HG03135 (cell line): ENCODE results near the gene HEATR5A.

Experiments used
- ATAC-seq: cut with Tn5 transposase; IDR thresholded peaks from one replicate; pipeline ENCODE4 v1.9.1; 2021; ENCODE audit warnings: mild to moderate bottlenecking, moderate library complexity; ENCODE audit not compliant: unreplicated experiment

HEATR5A gene

GRCh38 chr14:31428011-31428410 is 7.7 kb upstream of the HEATR5A start:
- no peak for ATAC-seq

- no peak for ATAC-seq
Observed at GRCh38 chr14:31426663-31427062, 6.3 kb upstream of the HEATR5A start.

DNA sequence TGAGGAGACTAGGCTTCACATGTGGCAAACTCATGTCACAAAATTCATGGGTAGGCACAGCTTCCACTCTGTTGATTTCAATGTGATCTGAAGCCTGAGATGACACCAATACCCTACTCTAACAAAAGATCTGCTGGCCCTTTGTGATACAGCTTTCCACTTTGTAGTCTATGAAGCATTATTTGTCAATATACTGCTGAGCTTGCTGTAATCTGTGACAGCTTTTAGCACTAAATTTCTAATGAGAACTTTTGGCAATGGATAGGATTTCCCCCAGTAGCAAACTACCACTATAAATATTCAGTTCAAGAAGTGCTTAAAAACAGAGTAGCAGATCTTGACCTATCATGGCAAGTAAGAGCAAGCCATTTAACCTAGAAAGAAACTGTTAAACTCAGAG is 5.6 kb upstream of the HEATR5A start:
- ATAC-seq, result no peak

GRCh38 chr14:31421200-31421599 is 850 bp upstream of the HEATR5A start:
- no peak for ATAC-seq

GRCh38 chr14:31419967-31420318 is 407 bp downstream of the HEATR5A start:
- ATAC-seq, result peak; percentile 12

DNA sequence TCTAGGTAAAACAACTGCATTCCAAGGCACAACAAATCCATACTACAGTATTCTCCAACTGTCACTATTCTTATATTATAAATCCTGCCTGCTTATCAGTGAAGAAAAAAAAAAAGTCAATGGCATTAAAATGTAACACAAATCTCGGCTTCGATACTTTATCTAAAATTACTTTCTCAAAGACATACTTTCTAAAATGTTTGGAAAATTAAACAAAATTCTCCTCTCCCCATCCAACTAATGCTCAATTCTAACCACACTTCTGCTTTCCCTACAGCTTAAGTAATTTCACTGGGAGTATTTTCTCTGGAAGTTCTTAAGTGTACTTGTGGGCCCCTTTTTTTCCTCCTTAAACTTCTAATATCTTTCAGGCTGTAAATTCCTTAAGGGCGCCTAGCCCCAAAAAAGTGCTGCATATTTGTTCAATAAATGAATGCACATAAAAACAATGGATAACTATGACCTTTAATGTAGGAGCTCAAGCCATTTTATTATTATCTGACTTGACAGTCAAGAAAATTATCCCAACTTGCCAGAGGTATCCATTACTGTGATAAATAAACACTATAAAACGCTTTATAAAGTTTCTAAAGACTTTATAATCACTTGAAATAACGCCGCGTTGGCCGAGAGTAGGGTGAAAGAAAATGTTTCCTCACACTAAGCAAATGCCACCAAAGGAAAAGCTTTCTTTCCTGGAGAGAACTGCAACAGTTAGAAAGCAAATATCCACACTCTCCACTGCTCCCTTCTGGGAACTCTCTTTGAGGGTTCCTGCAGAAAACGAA is 977 bp downstream of the HEATR5A start:
- ATAC-seq, result no peak

- no peak for ATAC-seq
Observed at GRCh38 chr14:31418440-31418839, 1.9 kb downstream of the HEATR5A start.

- ATAC-seq, result no peak
Observed at GRCh38 chr14:31414190-31414833, 6.0 kb downstream of the HEATR5A start.

DNA sequence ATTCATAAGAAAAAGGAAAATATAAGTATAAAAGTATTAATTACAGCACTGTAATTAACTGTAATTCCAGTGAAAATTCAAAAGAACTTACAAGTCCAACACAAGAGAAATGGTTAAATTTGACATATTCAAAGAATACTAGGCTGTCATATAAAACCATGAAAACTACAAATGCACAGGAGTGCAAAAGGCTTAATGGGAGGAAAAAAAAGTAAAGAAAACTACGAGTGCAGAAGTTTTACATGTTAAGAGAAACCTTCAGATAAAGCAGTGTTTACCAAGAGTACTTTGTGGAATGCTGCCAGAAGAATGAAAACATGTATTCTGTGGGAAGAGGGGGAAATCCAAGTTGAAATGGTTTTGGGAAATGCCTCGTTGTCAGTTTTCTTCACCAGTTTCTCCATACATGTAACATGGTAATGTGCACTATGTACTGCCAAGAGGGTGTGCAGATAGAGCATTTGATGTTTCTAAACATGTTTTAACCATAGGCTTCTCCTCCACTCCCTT is 9.1 kb downstream of the HEATR5A start:
- ATAC-seq, result no peak

DNA sequence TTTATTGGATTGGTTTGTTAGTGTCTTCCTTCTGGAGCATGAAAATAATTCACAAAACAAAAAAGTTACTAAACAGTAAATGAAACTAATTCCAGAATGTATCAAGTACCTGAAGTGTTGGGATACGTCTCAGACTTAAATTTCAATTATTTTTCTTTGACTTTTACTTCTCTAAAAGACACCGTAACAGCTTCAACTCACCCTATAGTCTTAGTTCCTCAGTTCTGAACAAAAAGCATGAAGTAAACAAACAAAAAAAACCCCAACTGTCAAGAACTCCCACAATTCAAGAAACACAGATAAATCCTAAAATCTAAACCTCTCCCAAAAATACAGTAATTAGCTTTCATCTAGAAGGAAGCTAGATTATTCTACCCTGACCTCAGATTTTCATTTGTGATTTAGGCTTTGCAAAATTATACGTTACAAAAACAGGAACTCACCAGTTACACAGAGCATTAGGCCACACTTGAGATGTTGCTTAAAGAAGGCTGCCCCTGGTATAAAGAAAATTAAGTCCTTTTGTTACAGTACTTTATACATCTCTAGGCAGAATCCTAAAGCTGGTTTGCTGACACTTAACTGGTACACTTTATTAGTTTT is 10.2 kb downstream of the HEATR5A start:
- ATAC-seq, result no peak

DNA sequence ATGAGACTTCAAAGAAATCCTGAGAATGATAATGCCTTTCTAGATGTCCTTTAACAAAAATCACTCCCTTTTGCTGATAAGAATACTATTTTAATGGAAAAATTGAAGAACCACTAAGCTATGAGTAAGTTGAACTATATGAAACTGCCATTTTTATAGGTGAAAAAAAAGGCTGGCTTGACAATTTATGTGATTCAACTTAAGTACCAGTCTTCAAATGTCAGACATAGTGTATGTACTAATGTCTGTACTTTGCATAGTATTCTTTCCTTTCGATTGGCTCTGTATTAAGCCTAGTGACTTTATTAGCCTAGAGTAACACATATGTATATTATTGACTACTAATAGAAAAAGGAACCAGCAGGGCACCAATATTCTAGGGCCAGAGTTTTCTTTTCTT is 11.9 kb downstream of the HEATR5A start:
- no peak for ATAC-seq

DNA sequence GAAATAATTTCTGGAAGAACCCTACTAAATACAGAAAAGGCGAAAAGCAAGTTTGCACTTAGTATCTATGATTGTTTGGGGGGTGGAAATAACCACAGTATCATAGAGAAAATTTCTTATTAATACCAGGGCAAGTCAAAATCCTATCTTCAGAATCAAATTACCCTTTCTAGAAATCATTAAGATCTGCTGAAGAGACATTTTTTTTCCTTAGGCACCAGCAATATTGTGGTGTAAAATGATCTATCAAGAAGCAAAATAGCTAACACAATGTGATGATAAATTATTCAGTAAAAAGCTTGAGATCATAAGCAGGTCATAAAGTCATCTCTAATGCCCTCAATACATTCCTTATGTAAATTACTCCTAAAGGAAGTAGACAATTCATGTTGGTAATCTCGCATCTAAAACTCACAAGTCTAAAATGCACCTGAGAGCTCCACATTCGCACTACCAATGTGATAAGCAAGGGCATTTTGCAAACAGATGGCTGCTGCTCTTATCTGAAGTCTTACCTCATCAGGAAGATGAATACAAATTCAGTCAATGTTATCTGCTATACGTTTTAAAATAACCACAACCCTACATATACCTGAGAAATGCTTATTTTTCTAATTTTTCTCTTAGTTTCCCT is 14.6 kb downstream of the HEATR5A start:
- ATAC-seq, result no peak

DNA sequence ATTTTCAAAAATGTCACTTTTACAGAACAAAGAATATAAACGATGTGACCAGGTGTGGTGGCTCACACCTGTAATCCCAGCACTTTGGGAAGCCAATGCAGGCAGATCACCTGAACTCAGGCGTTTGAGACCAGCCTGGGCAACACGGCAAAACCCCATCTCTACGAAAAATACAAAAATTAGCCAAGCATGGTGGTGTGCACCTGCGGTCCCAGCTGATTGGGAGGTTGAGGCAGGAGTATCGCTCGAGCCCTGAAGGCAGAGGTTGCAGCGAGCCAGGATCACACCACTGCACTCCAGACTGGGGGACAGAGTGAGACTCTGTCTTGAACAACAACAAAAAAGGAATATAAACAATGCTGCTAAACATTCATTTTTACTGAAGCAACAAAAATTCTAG is 15.2 kb downstream of the HEATR5A start:
- no peak for ATAC-seq

DNA sequence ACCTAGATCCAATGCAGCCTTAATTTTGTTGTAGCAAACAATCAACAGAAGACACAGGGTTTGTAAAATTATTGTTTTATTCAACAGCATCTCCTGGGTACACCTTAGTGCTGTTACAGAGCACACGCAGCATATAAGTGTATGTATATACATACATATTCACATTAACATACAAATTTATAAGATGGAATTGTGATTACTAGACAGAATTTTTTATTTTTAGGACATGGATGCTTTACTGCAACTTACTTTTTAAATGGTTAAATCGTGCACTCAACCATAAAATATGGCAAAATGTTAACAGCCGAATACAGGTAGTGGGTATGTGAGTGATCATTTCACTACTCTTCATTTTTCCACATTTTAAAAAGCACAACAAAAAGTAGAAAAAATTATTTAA is 16.6 kb downstream of the HEATR5A start:
- ATAC-seq, result no peak

- ATAC-seq, result no peak
Observed at GRCh38 chr14:31402764-31403439, 17.4 kb downstream of the HEATR5A start.

DNA sequence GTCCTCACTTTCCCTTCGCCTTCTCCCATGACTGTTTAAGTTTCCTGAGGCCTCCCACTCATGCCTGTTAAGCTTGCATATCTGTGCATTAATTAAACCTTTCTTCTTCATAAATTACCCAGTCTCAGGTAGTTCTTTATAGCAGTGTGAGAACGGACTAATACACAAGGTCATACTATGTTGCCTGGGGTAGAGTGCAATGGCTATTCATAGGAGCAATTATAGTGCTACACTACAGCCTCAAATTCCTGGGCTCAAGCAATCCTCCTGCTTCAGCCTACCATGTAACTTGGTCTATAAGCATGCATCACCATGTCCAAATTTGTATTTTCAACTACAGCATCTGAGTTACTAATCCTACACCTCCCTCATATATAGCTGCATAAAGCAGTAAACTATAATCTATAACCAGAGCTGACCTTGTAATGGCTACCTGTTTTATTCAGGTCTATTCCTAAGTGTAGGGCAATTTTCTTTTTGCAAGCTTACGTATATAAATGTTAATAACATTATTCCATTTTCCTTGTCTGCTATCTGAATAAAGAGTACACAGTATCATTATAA is 18.9 kb downstream of the HEATR5A start:
- ATAC-seq, result no peak

DNA sequence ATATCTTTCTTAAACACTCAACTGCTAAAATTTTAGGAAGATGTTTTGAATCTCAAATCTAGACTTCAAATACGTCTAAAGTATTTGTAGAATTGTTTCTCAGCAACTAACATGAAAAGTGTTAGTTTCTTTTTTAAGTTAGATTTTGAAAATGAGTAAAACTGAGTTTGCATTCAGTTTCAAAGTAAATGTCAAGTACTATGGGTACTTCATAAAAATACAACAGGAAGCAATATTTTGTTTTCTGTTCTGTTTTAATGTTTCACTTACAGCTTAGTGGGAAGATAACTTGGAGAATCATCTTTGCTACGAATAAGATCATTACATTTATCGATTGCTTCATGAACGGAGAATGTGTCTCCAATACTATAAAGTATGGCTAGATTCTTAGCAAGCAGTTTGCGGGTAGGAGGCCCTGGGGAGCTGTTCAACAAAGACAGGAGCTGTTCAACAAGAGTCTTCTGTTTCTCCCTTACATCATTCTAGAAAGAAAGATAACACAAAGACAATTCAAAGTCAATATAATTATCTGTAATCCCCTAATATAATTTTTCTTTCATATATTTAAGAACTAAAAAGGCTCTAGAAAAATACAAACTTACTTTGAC is 20.2 kb downstream of the HEATR5A start:
- ATAC-seq, result no peak

DNA sequence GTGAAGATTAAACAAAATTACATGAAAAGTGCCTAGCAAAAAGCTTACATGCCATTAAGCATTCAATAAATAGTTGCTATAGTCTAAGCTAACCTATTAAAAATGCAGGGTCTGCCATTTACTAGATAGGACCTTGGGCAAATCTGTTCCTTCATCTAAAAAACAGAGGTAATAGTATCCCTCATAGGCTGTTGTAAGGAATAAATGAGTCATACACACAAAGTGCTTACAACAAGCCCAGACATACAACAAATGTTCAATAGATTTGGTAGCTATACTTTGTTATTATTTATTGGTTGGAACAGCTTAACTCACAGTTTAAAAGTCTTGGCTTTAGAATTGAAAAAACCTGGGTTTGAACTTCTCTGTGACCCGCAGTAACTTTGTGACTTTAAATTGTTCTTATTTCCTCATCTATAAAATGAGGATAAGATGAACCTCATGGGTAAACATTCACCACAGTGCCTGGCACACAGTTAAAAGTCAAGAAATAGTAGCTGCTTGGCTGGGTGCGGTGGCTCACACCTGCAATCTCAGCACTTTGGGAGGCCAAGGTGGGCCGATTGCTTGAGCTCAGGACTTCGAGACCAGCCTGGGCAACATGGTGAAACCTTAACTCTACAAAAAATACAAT is 24.7 kb downstream of the HEATR5A start:
- ATAC-seq, result no peak

DNA sequence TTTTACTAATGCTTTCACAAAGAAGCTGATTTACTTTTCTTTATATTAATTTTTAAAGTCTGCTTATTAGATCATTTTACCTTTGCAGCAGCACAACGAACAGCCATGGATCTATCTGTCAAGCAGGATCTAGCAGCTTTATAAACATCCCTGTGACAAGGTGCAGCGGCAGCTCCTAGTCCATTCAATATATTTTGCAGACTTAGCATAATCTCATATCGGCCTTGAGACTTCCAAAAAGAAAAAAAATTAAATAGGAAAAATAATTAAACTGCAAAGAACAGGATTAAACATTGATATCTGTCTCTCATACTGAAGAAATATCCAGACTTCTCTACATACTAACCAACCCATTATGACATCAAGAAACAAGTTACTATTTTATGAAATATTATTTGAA is 25.2 kb downstream of the HEATR5A start:
- ATAC-seq, result no peak

- ATAC-seq, result no peak
Observed at GRCh38 chr14:31391977-31392503, 28.3 kb downstream of the HEATR5A start.
